H1 (cell line): ENCODE measurements around the gene SPTB. TPM values are rescaled to one million over a fixed set of nuclear protein-coding genes. Genes with fewer than 3 reads are reported as not detected.

Source experiments
- CTCF ChIA-PET: fragments of 300-600 bp; sonication (Branson Sonifier 250); formaldehyde crosslinking; loops from one replicate; lab custom pipeline; 2021; ENCODE audit not compliant: partially characterized antibody; lab: Charles Lee
- POLR2A ChIA-PET: fragments of 300-600 bp; sonication (Branson Sonifier 250); formaldehyde crosslinking; loops from one replicate; lab custom pipeline; 2021; ENCODE audit warnings: inconsistent platforms; ENCODE audit not compliant: partially characterized antibody; lab: Charles Lee
- DNase-seq, 2 experiments: peaks; one replicate each; pipeline versions ENCODE4 v3.0.0 to v3.0.0-alpha.2; 2010 to 2022; ENCODE audit warnings: low spot score in 2 of 2, low read depth in 1 of 2, mixed read lengths in 1 of 2
- FAIRE-seq: peaks from 2 replicates; lab custom pipeline; 2011; peaks lifted over from hg19 to GRCh38; lab: Jason Lieb, UNC
- H2AFZ ChIP-seq: 2 replicates; pipeline ENCODE4 v1.8.1; 2012; ENCODE audit warnings: low read length, inconsistent platforms
- H2AK5ac ChIP-seq: 2 replicates; pipeline ENCODE4 v1.6.1; 2013; ENCODE audit warnings: low read depth, low read length
- H2BK120ac ChIP-seq: replicated peaks from 2 replicates; pipeline ENCODE3; 2013; ENCODE audit warnings: low read depth, low read length, inconsistent platforms
- H2BK12ac ChIP-seq: 2 replicates; pipeline ENCODE4 v1.6.1; 2013; ENCODE audit warnings: low read depth, low read length
- H2BK15ac ChIP-seq: 2 replicates; pipeline ENCODE4 v1.6.1; 2013; ENCODE audit warnings: low read length
- H2BK20ac ChIP-seq: 2 replicates; pipeline ENCODE4 v1.6.1; 2013; ENCODE audit warnings: low read length
- H2BK5ac ChIP-seq: 2 replicates; pipeline ENCODE4 v1.6.1; 2013; ENCODE audit warnings: low read depth, low read length
- H3K14ac ChIP-seq: 2 replicates; pipeline ENCODE4 v1.6.1; 2013; ENCODE audit warnings: inconsistent platforms; ENCODE audit not compliant: insufficient read length
- H3K18ac ChIP-seq: 2 replicates; pipeline ENCODE4 v1.6.1; 2013; ENCODE audit warnings: low read length; ENCODE audit errors: extremely low read depth
- H3K23ac ChIP-seq: 2 replicates; pipeline ENCODE4 v1.6.1; 2013; ENCODE audit warnings: inconsistent platforms; ENCODE audit not compliant: insufficient read length
- H3K23me2 ChIP-seq: 2 replicates; pipeline ENCODE4 v1.6.1; 2013; ENCODE audit warnings: low read depth, low read length
- H3K27ac ChIP-seq: 2 replicates; pipeline ENCODE4 v1.6.1; 2011; ENCODE audit warnings: low read depth, low read length, inconsistent platforms
- H3K27me3 ChIP-seq, 4 experiments: replicated peaks in 1 of 4; 1 replicate in 1 of 4; 2 replicates in 3 of 4; pipeline versions ENCODE4 v1.6.1 to v1.8.1; 2011 to 2013; ENCODE audit warnings: low read length in 3 of 4, mild to moderate bottlenecking in 3 of 4, inconsistent platforms in 2 of 4, mixed read lengths in 2 of 4, moderate library complexity in 1 of 4; ENCODE audit not compliant: control insufficient read depth in 3 of 4, insufficient read depth in 3 of 4; ENCODE audit errors: extremely low read depth in 1 of 4
- H3K36me3 ChIP-seq, 4 experiments: 2 replicates each; pipeline versions ENCODE4 v1.6.1 to v1.8.1; 2011 to 2013; ENCODE audit warnings: mild to moderate bottlenecking in 4 of 4, low read length in 3 of 4, moderate library complexity in 2 of 4, control low read depth in 1 of 4, inconsistent platforms in 1 of 4; ENCODE audit not compliant: insufficient read depth in 4 of 4, control insufficient read depth in 2 of 4
- H3K4ac ChIP-seq: replicated peaks from 2 replicates; pipeline ENCODE3; 2013; ENCODE audit warnings: low read length, low read depth, mixed read lengths, inconsistent platforms; ENCODE audit not compliant: insufficient read length
- H3K4me1 ChIP-seq, 4 experiments: replicated peaks in 1 of 4; 1 replicate in 1 of 4; 2 replicates in 3 of 4; pipeline versions ENCODE4 v1.6.1 to v1.8.1; 2011 to 2013; ENCODE audit warnings: low read length in 3 of 4, inconsistent platforms in 2 of 4, mixed read lengths in 1 of 4; ENCODE audit not compliant: insufficient read depth in 4 of 4, control insufficient read depth in 3 of 4
- H3K4me2 ChIP-seq, 2 experiments: 2 replicates each; pipeline versions ENCODE4 v1.6.1 to v1.8.1; 2011 to 2013; ENCODE audit warnings: low read depth in 2 of 2, low read length in 2 of 2, control low read depth in 1 of 2, inconsistent platforms in 1 of 2, mild to moderate bottlenecking in 1 of 2; ENCODE audit not compliant: insufficient read depth in 1 of 2
- H3K4me3 ChIP-seq, 4 experiments: fragments of 200-600, 300-600 bp in 1 of 4; sonication (generic), shearing (Covaris generic), sonication (Bioruptor Twin) in 1 of 4; 2 replicates each; pipeline versions ENCODE4 v1.5.1 to v1.8.1; 2011 to 2016; ENCODE audit warnings: low read length in 4 of 4, low read depth in 3 of 4, control low read depth in 2 of 4, inconsistent platforms in 2 of 4, mild to moderate bottlenecking in 2 of 4, mixed read lengths in 1 of 4, moderate library complexity in 1 of 4; ENCODE audit not compliant: insufficient read depth in 2 of 4; ENCODE audit errors: extremely low read depth in 1 of 4
- H3K56ac ChIP-seq: replicated peaks from 2 replicates; pipeline ENCODE3; 2013; ENCODE audit warnings: low read depth, mild to moderate bottlenecking, mixed read lengths, low read length, inconsistent platforms; ENCODE audit not compliant: insufficient read length
- H3K79me1 ChIP-seq: 2 replicates; pipeline ENCODE4 v1.6.1; 2013; ENCODE audit warnings: low read depth, low read length, control low read depth
- H3K79me2 ChIP-seq, 2 experiments: 2 replicates each; pipeline versions ENCODE4 v1.6.1 to v1.8.1; 2012 to 2013; ENCODE audit warnings: low read length in 2 of 2, mild to moderate bottlenecking in 2 of 2, inconsistent platforms in 1 of 2; ENCODE audit not compliant: insufficient read depth in 2 of 2, control insufficient read depth in 1 of 2
- H3K9ac ChIP-seq, 4 experiments: replicated peaks in 1 of 4; 1 replicate in 1 of 4; 2 replicates in 3 of 4; pipeline versions ENCODE4 v1.6.1 to v1.8.1; 2011 to 2013; ENCODE audit warnings: low read depth in 3 of 4, low read length in 3 of 4, control low read depth in 2 of 4, mild to moderate bottlenecking in 2 of 4, moderate library complexity in 2 of 4, inconsistent platforms in 1 of 4; ENCODE audit errors: extremely low read depth in 1 of 4
- H3K9me3 ChIP-seq, 2 experiments: 2 replicates each; pipeline versions ENCODE4 v1.6.1 to v1.8.1; 2012 to 2013; ENCODE audit warnings: mild to moderate bottlenecking in 2 of 2, moderate library complexity in 2 of 2, control low read depth in 1 of 2, inconsistent platforms in 1 of 2, low read depth in 1 of 2, low read length in 1 of 2, mixed read lengths in 1 of 2; ENCODE audit not compliant: insufficient read depth in 2 of 2
- H4K20me1 ChIP-seq, 2 experiments: replicated peaks in 1 of 2; 2 replicates each; pipeline versions ENCODE3 to v1.8.1; 2011 to 2013; ENCODE audit warnings: inconsistent platforms in 2 of 2, low read length in 2 of 2, mild to moderate bottlenecking in 1 of 2; ENCODE audit not compliant: insufficient read depth in 2 of 2, control insufficient read depth in 1 of 2
- H4K5ac ChIP-seq: 2 replicates; pipeline ENCODE4 v1.6.1; 2013; ENCODE audit warnings: low read length, low read depth, mixed read lengths, inconsistent platforms; ENCODE audit not compliant: insufficient read length
- H4K8ac ChIP-seq: 2 replicates; pipeline ENCODE4 v1.8.0; 2013; ENCODE audit warnings: mild to moderate bottlenecking, moderate library complexity, low read length, inconsistent platforms; ENCODE audit not compliant: insufficient read depth; ENCODE audit errors: extremely low read depth
- H4K91ac ChIP-seq: replicated peaks from 2 replicates; pipeline ENCODE3; 2013; ENCODE audit warnings: low read length, mixed read lengths, inconsistent platforms; ENCODE audit not compliant: insufficient read length
- CREB1 ChIP-seq: IDR thresholded peaks from 2 replicates; pipeline ENCODE4 v1.6.1; 2012; ENCODE audit warnings: inconsistent platforms
- POLR2AphosphoS5 ChIP-seq: IDR thresholded peaks from 2 replicates; pipeline ENCODE4 v1.6.1; 2011; ENCODE audit warnings: low read depth, low read length
- WGBS, 2 experiments: shearing (Covaris generic) in 1 of 2; methylation state at CpG; one replicate each; pipeline versions ENCODE4 v1.1.6 to v1.1.7; 2013 to 2015; ENCODE audit warnings: low lambda C conversion rate in 2 of 2, mixed read lengths in 2 of 2, inconsistent platforms in 1 of 2, low coverage in 1 of 2, missing lambda C conversion rate in 1 of 2; ENCODE audit not compliant: insufficient replicate concordance in 2 of 2, insufficient coverage in 1 of 2, insufficient read length in 1 of 2; ENCODE audit errors: extremely low coverage in 1 of 2, missing lambda C conversion rate in 1 of 2; 5-methylcytosine and 5-hydroxymethylcytosine counted together
- polyA plus RNA-seq, 7 experiments: library from polyadenylated mRNA; depleted of rRNA in 3 of 7; stranded (reverse) in 5 of 7; unstranded in 2 of 7; fragments of >200 nt in 5 of 7; fragments of 200-250 nt in 2 of 7; gene quantifications; 1 replicate in 5 of 7; 2 replicates in 1 of 7; 4 replicates in 1 of 7; pipeline versions ENCODE4 v1.2.1 to v1.2.3, GENCODE V29; 2011 to 2013; ENCODE audit warnings: missing spikeins in 2 of 7, mixed read lengths in 2 of 7
- total RNA-seq: library from RNA; stranded (reverse); fragmentation: NEBNext Ultra II Directional; extraction: Animal tissue kit (Norgen Biotek cat#: 25700); gene quantifications from 2 replicates; pipeline ENCODE4 v1.2.1, GENCODE V29; 2021

SPTB gene
- total and polyA plus RNA-seq, 2 of the 8 experiments (the other 6 are each of a cell fraction or from before 2014, with no cell fraction given): 0.30 to 2.4 TPM

- TF ChIP-seq CREB1: peak; percentile 74
- TF ChIP-seq POLR2AphosphoS5: no peak
- Histone ChIP-seq H3K4ac (no peak overlapping the region), H3K9ac (no peak overlapping the region), H4K8ac (no peak overlapping the region), H4K5ac (no peak overlapping the region), H3K9me3 (no peaks in the 10 kb centered on the region), H4K91ac (no peak overlapping the region), H3K4me1 (no peaks in the 10 kb centered on the region; a peak in 1 of 7 replicates), H4K20me1 (no peaks in the 10 kb centered on the region), H3K23me2 (no peaks in the 10 kb centered on the region), H3K56ac (no peak overlapping the region), H2BK120ac (no peak overlapping the region), H3K23ac (no peak overlapping the region), H2BK5ac (no peak overlapping the region), H3K14ac (no peak overlapping the region), H2AFZ (peak overlapping the region; percentile 84), H3K4me3 (peak overlapping the region in 1 of 4 experiments; percentile 19; a peak in 1 of 8 replicates), H2BK15ac (no peak overlapping the region), H2BK20ac (no peak overlapping the region), H3K18ac (no peak overlapping the region), H3K36me3 (no peaks in the 10 kb centered on the region), H3K27me3 (no peaks in the 10 kb centered on the region; a peak in 1 of 7 replicates), H3K27ac (no peak overlapping the region), H3K79me2 (no peaks in the 10 kb centered on the region), H2AK5ac (no peak overlapping the region), H2BK12ac (no peak overlapping the region), H3K79me1 (no peaks in the 10 kb centered on the region), H3K4me2 (peak overlapping the region; percentile 46 to 54; a peak in 2 of 4 replicates)
- DNase-seq (peak in 1 of 2 experiments; percentile 71), FAIRE-seq (peak; percentile 32)
- CTCF ChIA-PET: interaction anchor here (0.6 to 9.7 kb wide), 8 partner anchors 11 to 251 kb away, joined by 3 to 96 read pairs (median 4); no protein-coding TSS in a partner anchor
- 22% methylated on average over 8 of the region's 8 CpGs; no CpG with 5 or more reads in 1 of the 2 experiments for WGBS, 2 experiments
- POLR2A ChIA-PET: interaction anchor here (1.2 kb wide), 1 partner anchor 11 kb away, joined by 3 read pairs; no protein-coding TSS in a partner anchor
Observed at GRCh38 chr14:64812412-64812811, 67.3 kb downstream of the SPTB start.
